HepG2 (cell line): ENCODE results near the gene FGD5. TPM values are rescaled to one million over a fixed set of nuclear protein-coding genes. Genes with fewer than 3 reads are reported as not detected.

Source experiments
- ATAC-seq: fragments of 200-7000 bp; cut with Tn5 transposase; 3 replicates; pipeline ENCODE4 v1.9.1; 2020; ENCODE audit warnings: mild to moderate bottlenecking, moderate library complexity
- BruUV-seq: library from RNA; stranded (reverse); fragments of 400-500 nt; replicated peaks from 2 replicates; lab custom pipeline; 2021; lab: Mats Ljungman, UMichigan
- CTCF ChIA-PET: fragments of 300-600 bp; formaldehyde crosslinking; extraction: SDS; loops from one replicate; lab custom pipeline; 2021; ENCODE audit warnings: low total read pairs, inconsistent platforms, low intra/inter-chr PET ratio; lab: Yijun Ruan, JAX
- POLR2A ChIA-PET: fragments of 350-600 bp; sonication (Branson Sonifier 250); formaldehyde crosslinking; loops from one replicate; lab custom pipeline; 2020; ENCODE audit warnings: antibody characterized with exemption, inconsistent platforms; lab: Yijun Ruan, JAX
- DNase-seq: peaks from one replicate; pipeline ENCODE4 v3.0.0-alpha.2; 2015; ENCODE audit warnings: low spot score
- FAIRE-seq: peaks from 3 replicates; lab custom pipeline; 2011; peaks lifted over from hg19 to GRCh38; lab: Jason Lieb, UNC
- H2AFZ ChIP-seq: one replicate; pipeline ENCODE4 v1.6.1; 2011; ENCODE audit warnings: low read length, inconsistent platforms
- H3K27ac ChIP-seq: fragments of 300-600 bp; 3 replicates; pipeline ENCODE4 v1.8.0; 2011; ENCODE audit warnings: mixed run types, mild to moderate bottlenecking, mixed read lengths, low read length, inconsistent platforms; ENCODE audit not compliant: insufficient read depth; ENCODE audit errors: extremely low read length
- H3K27me3 ChIP-seq, 2 experiments: fragments of 200-600 bp in 1 of 2; 2 replicates in 1 of 2; 3 replicates in 1 of 2; pipeline versions ENCODE4 v1.6.0 to v1.8.0; 2011; ENCODE audit warnings: low read length in 2 of 2, mild to moderate bottlenecking in 2 of 2, moderate library complexity in 2 of 2, inconsistent platforms in 1 of 2; ENCODE audit not compliant: insufficient read depth in 2 of 2, control insufficient read depth in 1 of 2
- H3K36me3 ChIP-seq, 2 experiments: fragments of 200-600 bp in 1 of 2; replicated peaks in 1 of 2; 2 replicates in 1 of 2; 3 replicates in 1 of 2; pipeline versions ENCODE4 v1.5.1 to v1.8.0; 2011; ENCODE audit warnings: low read length in 2 of 2, inconsistent platforms in 1 of 2; ENCODE audit not compliant: insufficient read depth in 2 of 2, control insufficient read depth in 1 of 2
- H3K4me1 ChIP-seq: 2 replicates; pipeline ENCODE4 v1.5.1; 2012; ENCODE audit warnings: low read length, inconsistent platforms; ENCODE audit not compliant: insufficient read depth
- H3K4me2 ChIP-seq: 2 replicates; pipeline ENCODE4 v1.6.0; 2011; ENCODE audit warnings: low read depth, low read length, inconsistent platforms
- H3K4me3 ChIP-seq, 3 experiments: fragments of 200-600 bp in 1 of 3; sonication (generic), shearing (Covaris generic) in 1 of 3; replicated peaks in 1 of 3; 2 replicates each; pipeline ENCODE4 v1.5.1; 2011 to 2016; ENCODE audit warnings: low read length in 3 of 3, inconsistent platforms in 2 of 3, low read depth in 2 of 3, mild to moderate bottlenecking in 2 of 3, control low read depth in 1 of 3, mixed read lengths in 1 of 3; ENCODE audit not compliant: insufficient read depth in 1 of 3
- H3K79me2 ChIP-seq: one replicate; pipeline ENCODE4 v1.6.1; 2011; ENCODE audit warnings: low read length, inconsistent platforms; ENCODE audit not compliant: insufficient read depth
- H3K9ac ChIP-seq: 2 replicates; pipeline ENCODE4 v1.6.0; 2011; ENCODE audit warnings: mild to moderate bottlenecking, low read depth, low read length, inconsistent platforms; ENCODE audit not compliant: insufficient read depth
- H3K9me3 ChIP-seq: 2 replicates; pipeline ENCODE4 v1.5.1; 2012; ENCODE audit warnings: mild to moderate bottlenecking, low read length
- H4K20me1 ChIP-seq: 2 replicates; pipeline ENCODE4 v1.6.0; 2011; ENCODE audit warnings: inconsistent platforms, mild to moderate bottlenecking, low read length, moderate library complexity; ENCODE audit not compliant: insufficient read depth
- FOSL1 ChIP-seq: sonication (generic); formaldehyde crosslinking; IDR thresholded peaks from 2 replicates; pipeline ENCODE4 v1.9.0; 2021; ENCODE audit warnings: missing genetic modification reagents, borderline replicate concordance
- KLF11 ChIP-seq: IDR thresholded peaks from 2 replicates; pipeline ENCODE4 v1.6.1; 2016; ENCODE audit warnings: missing compliant biosample characterization
- KLF13 ChIP-seq: sonication (generic); formaldehyde crosslinking; IDR thresholded peaks from 2 replicates; pipeline ENCODE4 v1.4.0; 2020; ENCODE audit warnings: mild to moderate bottlenecking, missing genetic modification reagents
- MAFG ChIP-seq: sonication (generic); formaldehyde crosslinking; IDR thresholded peaks from 2 replicates; pipeline ENCODE4 v1.5.1; 2020; ENCODE audit warnings: mild to moderate bottlenecking, missing genetic modification reagents
- RCOR2 ChIP-seq: IDR thresholded peaks from 2 replicates; pipeline ENCODE4 v1.6.1; 2016; ENCODE audit warnings: missing biosample characterization, missing genetic modification reagents
- ZMAT3 ChIP-seq: sonication (generic); formaldehyde crosslinking; conservative IDR thresholded peaks from 2 replicates; pipeline ENCODE4 v1.7.0; 2021; ENCODE audit warnings: missing genetic modification reagents
- ZNF207 ChIP-seq: fragments of 450-650 bp; IDR thresholded peaks from 2 replicates; pipeline ENCODE4 v1.6.1; 2016; ENCODE audit warnings: antibody characterized with exemption, borderline replicate concordance
- ZNF460 ChIP-seq: sonication (generic); formaldehyde crosslinking; IDR thresholded peaks from 2 replicates; pipeline ENCODE4 v1.5.1; 2020; ENCODE audit warnings: missing genetic modification reagents, mild to moderate bottlenecking, borderline replicate concordance
- ZNF547 ChIP-seq: sonication (generic); formaldehyde crosslinking; IDR thresholded peaks from 2 replicates; pipeline ENCODE4 v1.5.1; 2020; ENCODE audit warnings: mild to moderate bottlenecking, missing genetic modification reagents
- ZNF816 ChIP-seq: sonication (generic); formaldehyde crosslinking; IDR thresholded peaks from 2 replicates; pipeline ENCODE4 v1.8.0; 2022; ENCODE audit warnings: missing genetic modification reagents, mild to moderate bottlenecking, borderline replicate concordance
- WGBS: methylation state at CpG from one replicate; pipeline ENCODE4 v1.1.6; 2017; ENCODE audit warnings: low lambda C conversion rate; 5-methylcytosine and 5-hydroxymethylcytosine counted together
- in situ Hi-C: cut with HindIII; loops from 2 replicates; pipeline ENCODE4 v1.10.0; 2017; ENCODE audit warnings: low pct_unique_long_range_greater_than_20kb; ENCODE audit not compliant: extremely low pct_ligation_motif_present
- intact Hi-C: fragments of 100-400 bp; cut with micrococcal nuclease; formaldehyde crosslinking; loops from one replicate; pipeline ENCODE4 v1.10.0; 2022; ENCODE audit not compliant: unreplicated experiment
- polyA plus RNA-seq, 8 experiments: library from polyadenylated mRNA; depleted of rRNA in 3 of 8; stranded (reverse) in 7 of 8; unstranded in 1 of 8; fragments of >200 nt; fragmentation: Illumina TruSeq in 4 of 8; extraction: Trizol in 4 of 8; gene quantifications; 2 replicates each; pipeline versions ENCODE4 v1.2.1 to v1.2.3, GENCODE V29; 2011 to 2016; ENCODE audit warnings: low read depth in 4 of 8, missing spikeins in 1 of 8, mixed read lengths in 1 of 8; ENCODE audit not compliant: insufficient read depth in 1 of 8
- total RNA-seq, 5 experiments: library from RNA; depleted of rRNA; stranded (reverse); fragments of >200 nt; fragmentation: Illumina TruSeq; extraction: Trizol; gene quantifications; 2 replicates each; pipeline ENCODE4 v1.2.3, GENCODE V29; 2016; ENCODE audit warnings: low read depth in 1 of 5
- TF ChIP-seq, protein P1 (sequence below): IDR thresholded peaks from 2 replicates; pipeline ENCODE4 v1.6.1; 2012; ENCODE audit warnings: inconsistent platforms
- TF ChIP-seq, protein P2 (sequence below): sonication (generic); formaldehyde crosslinking; IDR thresholded peaks from 2 replicates; pipeline ENCODE4 v1.4.0; 2020; ENCODE audit warnings: missing genetic modification reagents

FGD5 gene
- total and polyA plus RNA-seq, 2 of the 13 experiments (the other 11 are each of a cell fraction or from before 2014, with no cell fraction given) = 0.17 TPM; not detected in 1

DNA sequence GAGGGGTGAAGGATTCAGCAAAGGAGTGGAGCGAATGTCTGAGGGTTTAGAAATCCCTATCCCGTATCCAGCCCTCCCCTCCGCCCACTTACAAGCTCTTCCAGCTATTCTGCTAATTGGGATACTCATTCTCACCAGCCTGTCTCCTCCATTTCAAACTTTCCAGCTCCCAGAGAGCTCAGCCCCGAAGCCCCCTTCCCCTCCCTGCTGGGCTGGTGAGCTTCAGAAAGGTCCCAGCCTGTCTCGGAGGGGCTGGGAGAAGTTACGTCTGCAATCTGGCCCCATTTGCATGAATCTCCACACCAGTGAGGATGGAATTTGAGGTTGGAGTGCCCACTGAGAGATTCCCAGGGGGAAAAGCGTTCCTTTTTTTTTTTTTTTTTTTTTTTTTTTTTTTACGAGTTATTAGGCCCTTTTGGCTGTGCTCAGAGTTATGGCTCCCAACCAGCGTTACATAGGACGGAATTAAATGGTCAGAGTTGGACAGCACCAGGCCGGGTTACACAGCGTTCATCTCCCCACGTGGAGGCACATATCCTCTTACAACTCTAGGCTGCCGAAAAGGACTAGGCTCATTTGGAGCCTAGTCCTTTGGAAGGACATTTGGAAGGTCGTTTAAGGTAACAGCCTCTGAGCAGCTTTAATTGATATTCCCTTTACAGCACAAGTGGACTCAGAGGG is 34.6 kb downstream of the FGD5 start:
- Histone ChIP-seq H3K4me3 (no peak overlapping the region), H3K27me3 (peaks cover 0 to 4% of the 10 kb centered on the region in 2 experiments; a peak in 1 of 5 replicates), H3K36me3 (no peaks in the 10 kb centered on the region), H3K79me2 (no peaks in the 10 kb centered on the region), H3K27ac (no peak overlapping the region), H2AFZ (no peak overlapping the region), H3K9ac (no peak overlapping the region), H4K20me1 (no peaks in the 10 kb centered on the region)
- intact Hi-C loops = no loop called here
- in situ Hi-C loops = no loop called here
- no TSS peak for BruUV-seq
- ATAC-seq = no peak
- WGBS = 53% methylated on average over 14 of the region's 15 CpGs
- DNase-seq = no peak
- POLR2A ChIA-PET = no interaction called here
- TF ChIP-seq ZMAT3 (CRISPR knock-in tag) (no peak), MAFG (CRISPR knock-in tag) (no peak), ZNF207 (no peak), ZNF816 (no peak), KLF11 (CRISPR knock-in tag) (no peak), RCOR2 (CRISPR knock-in tag) (no peak), ZNF547 (no peak), FOSL1 (CRISPR knock-in tag) (no peak), ZNF460 (CRISPR knock-in tag) (no peak), KLF13 (no peak)
- TF ChIP-seq, protein P1, sequence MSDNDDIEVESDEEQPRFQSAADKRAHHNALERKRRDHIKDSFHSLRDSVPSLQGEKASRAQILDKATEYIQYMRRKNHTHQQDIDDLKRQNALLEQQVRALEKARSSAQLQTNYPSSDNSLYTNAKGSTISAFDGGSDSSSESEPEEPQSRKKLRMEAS = no peak
- TF ChIP-seq, protein P2, sequence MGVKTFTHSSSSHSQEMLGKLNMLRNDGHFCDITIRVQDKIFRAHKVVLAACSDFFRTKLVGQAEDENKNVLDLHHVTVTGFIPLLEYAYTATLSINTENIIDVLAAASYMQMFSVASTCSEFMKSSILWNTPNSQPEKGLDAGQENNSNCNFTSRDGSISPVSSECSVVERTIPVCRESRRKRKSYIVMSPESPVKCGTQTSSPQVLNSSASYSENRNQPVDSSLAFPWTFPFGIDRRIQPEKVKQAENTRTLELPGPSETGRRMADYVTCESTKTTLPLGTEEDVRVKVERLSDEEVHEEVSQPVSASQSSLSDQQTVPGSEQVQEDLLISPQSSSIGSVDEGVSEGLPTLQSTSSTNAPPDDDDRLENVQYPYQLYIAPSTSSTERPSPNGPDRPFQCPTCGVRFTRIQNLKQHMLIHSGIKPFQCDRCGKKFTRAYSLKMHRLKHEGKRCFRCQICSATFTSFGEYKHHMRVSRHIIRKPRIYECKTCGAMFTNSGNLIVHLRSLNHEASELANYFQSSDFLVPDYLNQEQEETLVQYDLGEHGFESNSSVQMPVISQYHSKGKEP = no peak
- TF ChIP-seq, all 625 proteins: peak for 0
- no peak for FAIRE-seq
- H3K4me2 ChIP-seq = no peak overlapping the region
- CTCF ChIA-PET = no interaction called here
- no peaks in the 10 kb centered on the region for H3K9me3 ChIP-seq
- no peaks in the 10 kb centered on the region for H3K4me1 ChIP-seq
